K562 (cell line): Measurements from ENCODE around the gene CCND3. TPM values are rescaled to one million over a fixed set of nuclear protein-coding genes. Genes with fewer than 3 reads are reported as not detected.

Source experiments
- ADNP ChIP-seq: fragments of 200-800 bp; sonication (Bioruptor generic); IDR thresholded peaks from 2 replicates; pipeline ENCODE4 v1.6.1; 2016; ENCODE audit warnings: missing genetic modification characterization, missing compliant biosample characterization
- BCOR ChIP-seq: fragments of 450-650 bp; IDR thresholded peaks from 2 replicates; pipeline ENCODE4 v1.6.1; 2016
- CREBBP ChIP-seq: IDR thresholded peaks from one replicate; pipeline ENCODE4 v1.6.1; 2012; ENCODE audit warnings: low read depth, mild to moderate bottlenecking, control low read depth, inconsistent platforms, low read length
- FOS ChIP-seq: IDR thresholded peaks from 3 replicates; pipeline ENCODE4 v1.6.1; 2011; ENCODE audit not compliant: insufficient read length; ENCODE audit errors: extremely low read depth
- ILK ChIP-seq: fragments of 450-650 bp; IDR thresholded peaks from 2 replicates; pipeline ENCODE4 v1.6.1; 2016; ENCODE audit warnings: missing genetic modification characterization, low read depth, mild to moderate bottlenecking, missing compliant biosample characterization, moderate library complexity, borderline replicate concordance
- IRF2 ChIP-seq: sonication (generic); formaldehyde crosslinking; IDR thresholded peaks from 2 replicates; pipeline ENCODE4 v1.8.1; 2022; ENCODE audit warnings: mild to moderate bottlenecking, missing genetic modification reagents
- JUND ChIP-seq, 2 experiments: IDR thresholded peaks; 2 replicates in 1 of 2; 3 replicates in 1 of 2; pipeline ENCODE4 v1.6.1; 2011; ENCODE audit warnings: borderline replicate concordance in 2 of 2, low read depth in 2 of 2, low read length in 2 of 2, improper control_type of control experiment in 1 of 2, missing biosample characterization in 1 of 2, missing genetic modification characterization in 1 of 2, missing genetic modification reagents in 1 of 2
- THRAP3 ChIP-seq: fragments of 450-650 bp; IDR thresholded peaks from 2 replicates; pipeline ENCODE4 v1.6.1; 2016; ENCODE audit warnings: mild to moderate bottlenecking, inconsistent platforms, borderline replicate concordance
- polyA plus RNA-seq, 8 experiments: library from polyadenylated mRNA; depleted of rRNA in 4 of 8; stranded (reverse) in 5 of 8; unstranded in 3 of 8; fragments of >200 nt; fragmentation: Nextera tagmentation in 2 of 8; fragmentation: Illumina TruSeq in 1 of 8; extraction: Ambion mirVana in 2 of 8; extraction: Trizol in 1 of 8; gene quantifications; 2 replicates each; pipeline versions ENCODE4 v1.2.1 to v1.2.3, GENCODE V29; 2011 to 2014; ENCODE audit warnings: inconsistent platforms in 1 of 8, missing spikeins in 1 of 8
- total RNA-seq, 7 experiments: library from RNA; depleted of rRNA in 6 of 7; stranded (reverse); fragments of >200 nt in 6 of 7; fragmentation: Illumina TruSeq in 2 of 7; extraction: Trizol in 2 of 7; gene quantifications; 2 replicates each; pipeline versions ENCODE4 v1.2.1 to v1.2.3, GENCODE V29; 2011 to 2021; ENCODE audit warnings: low replicate concordance in 1 of 7
- TF ChIP-seq, protein P1 (sequence below): fragments of 250-450 bp; sonication (Bioruptor Pico); IDR thresholded peaks from 2 replicates; pipeline ENCODE4 v1.8.0; 2022; ENCODE audit warnings: inconsistent platforms, mild to moderate bottlenecking, moderate library complexity, borderline replicate concordance
- TF ChIP-seq, protein P2 (sequence below): fragments of 250-450 bp; sonication (Bioruptor Pico); IDR thresholded peaks from 2 replicates; pipeline ENCODE4 v1.4.0; 2020

Gene CCND3
- total and polyA plus RNA-seq, 9 of the 15 experiments (the other 6 are each of a cell fraction or from before 2014, with no cell fraction given): 21.5 to 204 (median 97.4) TPM

DNA sequence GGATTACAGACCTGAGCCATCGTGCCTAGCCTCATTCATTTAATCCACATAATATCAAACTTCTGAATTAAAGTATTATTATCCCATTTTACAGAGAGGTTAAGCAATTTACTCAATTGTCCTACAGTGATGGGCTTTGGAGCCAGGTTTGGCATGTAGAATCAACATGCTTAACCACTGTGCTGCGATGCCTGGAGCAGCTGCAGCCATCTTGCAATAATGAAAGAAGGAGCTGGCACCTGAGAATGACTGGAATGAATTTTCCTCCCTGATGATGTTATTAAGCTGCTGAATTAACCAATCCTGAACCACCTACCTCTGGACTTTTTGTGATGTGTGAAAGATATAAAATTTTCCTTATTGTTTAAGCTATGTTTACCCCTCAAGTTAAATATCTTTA, 13.1 kb upstream of the CCND3 start (continued):
- TF ChIP-seq JUND (IDR thresholded peaks at IDR 0.05; ENCODE audit: borderline replicate concordance, low read depth, low read length): no peak
- no peak for TF ChIP-seq JUND (tag; IDR thresholded peaks at IDR 0.05; ENCODE audit: borderline replicate concordance, low read depth, low read length)
- TF ChIP-seq, protein P1, sequence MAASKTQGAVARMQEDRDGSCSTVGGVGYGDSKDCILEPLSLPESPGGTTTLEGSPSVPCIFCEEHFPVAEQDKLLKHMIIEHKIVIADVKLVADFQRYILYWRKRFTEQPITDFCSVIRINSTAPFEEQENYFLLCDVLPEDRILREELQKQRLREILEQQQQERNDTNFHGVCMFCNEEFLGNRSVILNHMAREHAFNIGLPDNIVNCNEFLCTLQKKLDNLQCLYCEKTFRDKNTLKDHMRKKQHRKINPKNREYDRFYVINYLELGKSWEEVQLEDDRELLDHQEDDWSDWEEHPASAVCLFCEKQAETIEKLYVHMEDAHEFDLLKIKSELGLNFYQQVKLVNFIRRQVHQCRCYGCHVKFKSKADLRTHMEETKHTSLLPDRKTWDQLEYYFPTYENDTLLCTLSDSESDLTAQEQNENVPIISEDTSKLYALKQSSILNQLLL (CRISPR knock-in tag): no peak
- peak; percentile 36; the same call in 1 of the 2 replicates for TF ChIP-seq ADNP (tag)
- TF ChIP-seq, protein P2, sequence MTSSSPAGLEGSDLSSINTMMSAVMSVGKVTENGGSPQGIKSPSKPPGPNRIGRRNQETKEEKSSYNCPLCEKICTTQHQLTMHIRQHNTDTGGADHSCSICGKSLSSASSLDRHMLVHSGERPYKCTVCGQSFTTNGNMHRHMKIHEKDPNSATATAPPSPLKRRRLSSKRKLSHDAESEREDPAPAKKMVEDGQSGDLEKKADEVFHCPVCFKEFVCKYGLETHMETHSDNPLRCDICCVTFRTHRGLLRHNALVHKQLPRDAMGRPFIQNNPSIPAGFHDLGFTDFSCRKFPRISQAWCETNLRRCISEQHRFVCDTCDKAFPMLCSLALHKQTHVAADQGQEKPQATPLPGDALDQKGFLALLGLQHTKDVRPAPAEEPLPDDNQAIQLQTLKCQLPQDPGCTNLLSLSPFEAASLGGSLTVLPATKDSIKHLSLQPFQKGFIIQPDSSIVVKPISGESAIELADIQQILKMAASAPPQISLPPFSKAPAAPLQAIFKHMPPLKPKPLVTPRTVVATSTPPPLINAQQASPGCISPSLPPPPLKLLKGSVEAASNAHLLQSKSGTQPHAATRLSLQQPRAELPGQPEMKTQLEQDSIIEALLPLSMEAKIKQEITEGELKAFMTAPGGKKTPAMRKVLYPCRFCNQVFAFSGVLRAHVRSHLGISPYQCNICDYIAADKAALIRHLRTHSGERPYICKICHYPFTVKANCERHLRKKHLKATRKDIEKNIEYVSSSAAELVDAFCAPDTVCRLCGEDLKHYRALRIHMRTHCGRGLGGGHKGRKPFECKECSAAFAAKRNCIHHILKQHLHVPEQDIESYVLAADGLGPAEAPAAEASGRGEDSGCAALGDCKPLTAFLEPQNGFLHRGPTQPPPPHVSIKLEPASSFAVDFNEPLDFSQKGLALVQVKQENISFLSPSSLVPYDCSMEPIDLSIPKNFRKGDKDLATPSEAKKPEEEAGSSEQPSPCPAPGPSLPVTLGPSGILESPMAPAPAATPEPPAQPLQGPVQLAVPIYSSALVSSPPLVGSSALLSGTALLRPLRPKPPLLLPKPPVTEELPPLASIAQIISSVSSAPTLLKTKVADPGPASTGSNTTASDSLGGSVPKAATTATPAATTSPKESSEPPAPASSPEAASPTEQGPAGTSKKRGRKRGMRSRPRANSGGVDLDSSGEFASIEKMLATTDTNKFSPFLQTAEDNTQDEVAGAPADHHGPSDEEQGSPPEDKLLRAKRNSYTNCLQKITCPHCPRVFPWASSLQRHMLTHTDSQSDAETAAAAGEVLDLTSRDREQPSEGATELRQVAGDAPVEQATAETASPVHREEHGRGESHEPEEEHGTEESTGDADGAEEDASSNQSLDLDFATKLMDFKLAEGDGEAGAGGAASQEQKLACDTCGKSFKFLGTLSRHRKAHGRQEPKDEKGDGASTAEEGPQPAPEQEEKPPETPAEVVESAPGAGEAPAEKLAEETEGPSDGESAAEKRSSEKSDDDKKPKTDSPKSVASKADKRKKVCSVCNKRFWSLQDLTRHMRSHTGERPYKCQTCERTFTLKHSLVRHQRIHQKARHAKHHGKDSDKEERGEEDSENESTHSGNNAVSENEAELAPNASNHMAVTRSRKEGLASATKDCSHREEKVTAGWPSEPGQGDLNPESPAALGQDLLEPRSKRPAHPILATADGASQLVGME (CRISPR knock-in tag): no peak
- peak; percentile 64; the same call in 1 of the 2 replicates for TF ChIP-seq BCOR
- no peak for TF ChIP-seq CREBBP
- no peak for TF ChIP-seq THRAP3
- TF ChIP-seq ILK: no peak
- TF ChIP-seq IRF2 (CRISPR knock-in tag): no peak
- no peak for TF ChIP-seq FOS
